Cardiac fibroblast (primary cell): ENCODE results near the gene GRAPL.
"Not testable (repeated sequence)": the region's sequence is repeated elsewhere in the genome, so short reads cannot be mapped to it uniquely, and the experiment has no call there.

Experiments used
- DNase-seq, 2 donors: peaks; one replicate each; pipeline versions ENCODE4 v3.0.0 to v3.0.0-alpha.2; 2010; ENCODE audit warnings: low read depth in 2 of 2
- H3K4me3 ChIP-seq, 2 donors: replicated peaks in 1 of 2; 1 replicate in 1 of 2; 2 replicates in 1 of 2; pipeline ENCODE4 v1.5.1; 2011; ENCODE audit warnings: low read depth in 2 of 2, low read length in 2 of 2, mild to moderate bottlenecking in 2 of 2, moderate library complexity in 1 of 2
- CTCF ChIP-seq: IDR thresholded peaks from one replicate; pipeline ENCODE4 v1.5.1; 2011; ENCODE audit warnings: low read depth, mild to moderate bottlenecking, low read length, inconsistent platforms

Gene GRAPL

DNA sequence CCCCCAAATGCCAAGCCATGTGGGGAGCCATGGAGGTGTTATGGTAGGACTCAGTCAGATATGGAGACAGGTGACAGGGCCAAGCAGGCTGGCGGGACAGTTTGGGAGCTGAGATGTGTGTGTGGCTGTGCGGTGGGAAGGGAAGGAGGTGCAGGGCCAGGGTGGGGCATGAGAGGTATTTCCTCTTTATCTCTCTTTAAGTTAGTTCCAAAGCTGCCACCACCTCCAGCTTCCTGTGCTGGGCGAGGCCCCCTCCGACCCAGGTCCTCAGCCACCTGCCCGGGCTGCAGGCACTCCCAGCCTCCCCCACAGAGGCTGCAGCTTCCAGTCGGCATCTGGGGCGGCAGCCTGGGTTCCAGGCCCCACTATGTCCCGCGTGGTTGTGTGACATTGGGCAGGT is 6.4 kb downstream of the GRAPL start:
- not testable (repeated sequence) for DNase-seq, H3K4me3 ChIP-seq

GRCh38 chr17:19135391-19135790 is 8.0 kb downstream of the GRAPL start:
- not testable (repeated sequence) for DNase-seq, H3K4me3 ChIP-seq

GRCh38 chr17:19136138-19136537 is 8.7 kb downstream of the GRAPL start:
- not testable (repeated sequence) for H3K4me3 ChIP-seq, DNase-seq

GRCh38 chr17:19136605-19137004 is 9.2 kb downstream of the GRAPL start:
- DNase-seq, H3K4me3 ChIP-seq: not testable (repeated sequence)

- H3K4me3 ChIP-seq, DNase-seq: not testable (repeated sequence)
Measured at GRCh38 chr17:19137959-19138358, 10.6 kb downstream of the GRAPL start.

- not testable (repeated sequence) for H3K4me3 ChIP-seq, DNase-seq
Measured at GRCh38 chr17:19141366-19142155, 14.2 kb downstream of the GRAPL start.

GRCh38 chr17:19142419-19142818 is 15.0 kb downstream of the GRAPL start:
- DNase-seq, H3K4me3 ChIP-seq: not testable (repeated sequence)
- TF ChIP-seq CTCF, result peak; percentile 20

- H3K4me3 ChIP-seq, result not testable (repeated sequence)
Measured at GRCh38 chr17:19143097-19143777, 15.8 kb downstream of the GRAPL start.

GRCh38 chr17:19144373-19144772 is 17.0 kb downstream of the GRAPL start:
- H3K4me3 ChIP-seq, DNase-seq: not testable (repeated sequence)

More at GRCh38 chr17:19143097-19143777, 15.8 kb downstream of the GRAPL start:
- DNase-seq, result not testable (repeated sequence)

GRCh38 chr17:19145471-19145870 is 18.1 kb downstream of the GRAPL start:
- H3K4me3 ChIP-seq, DNase-seq: not testable (repeated sequence)

GRCh38 chr17:19150678-19151615 is 23.6 kb downstream of the GRAPL start:
- not testable (repeated sequence) for DNase-seq, H3K4me3 ChIP-seq

DNA sequence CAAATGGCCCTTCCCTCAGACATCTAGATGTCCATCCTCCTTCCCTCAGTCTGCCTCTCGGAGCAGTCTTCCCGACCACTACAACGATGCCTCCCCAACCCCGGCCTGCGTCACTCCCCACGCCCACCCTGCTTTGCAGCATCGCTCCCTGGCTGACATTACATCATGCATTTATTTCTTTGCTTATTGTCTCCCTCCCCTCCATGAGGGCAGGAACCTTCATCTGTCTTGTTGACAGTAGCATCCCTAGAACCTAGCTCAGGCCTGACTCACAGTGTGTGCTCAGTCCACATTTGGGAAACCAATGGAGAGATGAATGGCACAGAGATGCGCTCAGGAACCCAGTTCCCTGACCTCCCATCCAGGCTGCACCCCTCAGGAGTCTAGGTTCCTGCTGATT is 30.2 kb downstream of the GRAPL start:
- DNase-seq, H3K4me3 ChIP-seq: not testable (repeated sequence)

DNA sequence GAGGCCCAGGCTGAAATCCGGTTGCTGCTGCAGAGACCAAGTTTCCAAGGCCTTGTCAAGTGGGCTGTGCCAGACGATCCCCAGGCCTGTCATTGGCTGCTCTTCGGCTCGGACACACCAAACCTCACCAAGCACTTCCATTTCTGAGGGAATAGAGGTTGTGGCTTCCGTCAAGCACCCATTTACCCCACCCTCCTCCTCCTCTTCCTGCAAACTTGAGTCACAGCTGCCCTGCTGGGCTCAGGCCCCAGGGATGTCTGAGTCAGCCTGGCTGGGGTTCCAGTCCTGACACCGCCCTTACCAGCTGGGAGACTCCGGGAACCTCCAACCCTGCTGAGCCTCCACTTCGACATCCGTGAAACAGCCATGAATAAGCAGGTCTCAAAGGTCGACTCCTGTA is 31.1 kb downstream of the GRAPL start:
- H3K4me3 ChIP-seq, DNase-seq: not testable (repeated sequence)

GRCh38 chr17:19158938-19159337 is 31.5 kb downstream of the GRAPL start:
- H3K4me3 ChIP-seq, DNase-seq: not testable (repeated sequence)

GRCh38 chr17:19161308-19162107 is 34.1 kb downstream of the GRAPL start:
- DNase-seq, H3K4me3 ChIP-seq: not testable (repeated sequence)
